Testis (tissue), 2 donors: Measurements from ENCODE around the gene FAM170A.

Experiments used
- CTCF ChIP-seq, 3 experiments: fragments of 450-650 bp in 2 of 3; fragments of 200-600 bp in 1 of 3; sonication (generic) in 1 of 3; IDR thresholded peaks; one replicate each; pipeline ENCODE4 v1.5.1; 2016 to 2019; ENCODE audit warnings: antibody characterized with exemption in 3 of 3, mild to moderate bottlenecking in 2 of 3, moderate library complexity in 1 of 3
- POLR2A ChIP-seq: fragments of 450-650 bp; IDR thresholded peaks from one replicate; pipeline ENCODE4 v1.6.1; 2017; ENCODE audit warnings: antibody characterized with exemption, mild to moderate bottlenecking, moderate library complexity

- TF ChIP-seq CTCF (IDR thresholded peaks at IDR 0.05) (no peak), POLR2A (no peak)
Measured at GRCh38 chr5:119655061-119655460, 25.7 kb downstream of the FAM170A start.
